GM19351 (cell line): ENCODE data around the gene REM2.
A peak's percentile ranks its signal among the peaks of the same experiment; 100 is the strongest.
"Not testable (repeated sequence)": the region's sequence is repeated elsewhere in the genome, so short reads cannot be mapped to it uniquely, and the experiment has no call there.

Experiments used
- ATAC-seq: cut with Tn5 transposase; IDR thresholded peaks from one replicate; pipeline ENCODE4 v1.9.1; 2021; ENCODE audit warnings: mild to moderate bottlenecking, moderate library complexity; ENCODE audit not compliant: unreplicated experiment

REM2 gene

DNA sequence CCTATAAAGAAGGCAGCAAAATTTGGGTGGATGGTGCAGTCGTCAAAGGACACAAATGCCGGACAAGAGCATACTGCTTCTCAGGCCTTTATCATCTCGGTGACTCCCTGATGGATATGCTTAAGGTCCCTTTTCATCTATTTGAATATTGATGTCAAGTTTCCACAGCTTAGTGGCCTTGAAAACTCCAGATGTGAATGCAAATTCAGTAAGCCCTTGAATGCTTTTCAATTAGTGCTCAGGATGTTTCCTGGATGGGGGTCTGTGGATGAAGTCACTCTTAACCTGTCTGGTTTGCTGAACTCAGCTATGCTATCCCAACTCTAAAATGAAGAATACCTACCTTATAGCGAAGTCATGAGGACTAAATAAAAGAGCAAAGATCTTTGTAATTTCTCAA is 10.7 kb downstream of the REM2 start:
- no peak for ATAC-seq

DNA sequence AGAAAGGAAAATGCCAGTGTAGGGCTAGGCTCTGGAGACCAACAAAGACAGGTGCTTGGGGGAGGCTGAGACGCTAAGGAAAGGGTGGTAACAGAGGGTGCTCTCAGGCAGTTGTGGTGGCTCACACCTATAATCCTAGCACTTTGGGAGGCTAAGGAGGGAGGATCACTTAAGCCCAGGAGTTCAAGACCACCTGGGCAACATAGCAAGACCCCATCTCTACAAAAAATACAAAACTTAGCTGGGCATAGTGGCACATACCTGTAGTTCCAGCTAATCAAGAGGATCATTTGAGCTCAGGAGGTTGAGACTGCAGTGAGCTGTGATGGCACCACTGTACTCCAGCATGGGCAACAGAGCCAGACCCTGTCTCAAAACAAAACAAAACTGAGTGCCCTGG is 12.4 kb downstream of the REM2 start:
- ATAC-seq = no peak

DNA sequence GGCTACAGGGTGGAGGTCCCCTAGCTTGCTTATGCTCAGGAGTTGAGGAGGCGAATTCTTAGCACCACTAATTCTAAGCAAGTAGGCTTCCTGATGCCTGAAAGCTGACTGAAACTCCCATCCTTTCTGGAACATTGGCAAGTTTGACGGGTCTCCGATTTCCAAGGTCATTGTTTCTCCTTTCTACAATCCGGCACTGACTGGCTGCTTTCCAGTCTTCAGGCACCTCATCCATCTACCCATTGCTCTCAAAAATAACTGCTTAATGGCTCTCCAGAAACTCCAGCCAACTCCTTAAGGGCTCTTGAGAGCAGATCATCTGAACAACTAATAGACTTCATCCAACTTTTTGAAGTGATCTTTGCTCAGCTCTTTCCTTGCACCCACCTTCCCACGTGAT is 13.3 kb downstream of the REM2 start:
- no peak for ATAC-seq

DNA sequence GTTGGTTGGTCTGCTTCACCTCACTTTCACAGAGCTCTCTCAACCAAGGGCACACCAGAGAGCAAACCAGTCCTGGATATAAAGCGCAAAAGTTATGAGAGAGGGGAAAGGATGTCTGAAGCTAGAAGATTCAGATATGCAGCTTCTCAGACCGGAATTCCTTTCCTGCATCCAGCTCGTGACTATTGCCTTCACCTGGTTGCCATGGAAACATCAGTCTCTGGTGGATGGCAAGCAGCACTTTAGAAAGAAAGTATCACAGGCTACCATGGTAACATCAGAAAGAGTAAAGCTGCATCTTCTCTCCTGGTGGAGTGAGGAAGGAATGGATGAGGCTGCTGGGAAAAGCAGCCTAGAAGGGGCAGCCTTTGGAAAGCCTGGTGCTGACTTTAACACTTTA is 13.7 kb downstream of the REM2 start:
- ATAC-seq = no peak

DNA sequence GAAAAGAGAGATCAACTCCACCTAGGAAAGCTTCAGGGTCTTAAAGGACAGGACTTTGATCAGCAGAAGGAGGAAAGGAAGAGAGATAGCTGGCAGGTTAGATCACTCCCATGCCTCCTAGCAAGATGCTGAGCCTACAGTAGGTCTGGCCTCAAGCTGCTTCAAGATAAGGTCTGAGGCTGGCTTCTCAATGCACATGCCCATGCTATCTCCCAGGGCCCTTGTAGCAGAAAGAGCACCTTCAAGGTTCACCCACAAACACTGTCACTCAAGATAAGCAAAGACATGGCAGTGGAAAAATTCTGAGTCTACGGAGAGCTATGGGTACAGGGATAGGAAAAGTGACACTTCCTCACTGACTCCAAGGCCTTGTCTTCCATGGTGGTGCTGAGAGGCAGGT is 14.3 kb downstream of the REM2 start:
- ATAC-seq = no peak

DNA sequence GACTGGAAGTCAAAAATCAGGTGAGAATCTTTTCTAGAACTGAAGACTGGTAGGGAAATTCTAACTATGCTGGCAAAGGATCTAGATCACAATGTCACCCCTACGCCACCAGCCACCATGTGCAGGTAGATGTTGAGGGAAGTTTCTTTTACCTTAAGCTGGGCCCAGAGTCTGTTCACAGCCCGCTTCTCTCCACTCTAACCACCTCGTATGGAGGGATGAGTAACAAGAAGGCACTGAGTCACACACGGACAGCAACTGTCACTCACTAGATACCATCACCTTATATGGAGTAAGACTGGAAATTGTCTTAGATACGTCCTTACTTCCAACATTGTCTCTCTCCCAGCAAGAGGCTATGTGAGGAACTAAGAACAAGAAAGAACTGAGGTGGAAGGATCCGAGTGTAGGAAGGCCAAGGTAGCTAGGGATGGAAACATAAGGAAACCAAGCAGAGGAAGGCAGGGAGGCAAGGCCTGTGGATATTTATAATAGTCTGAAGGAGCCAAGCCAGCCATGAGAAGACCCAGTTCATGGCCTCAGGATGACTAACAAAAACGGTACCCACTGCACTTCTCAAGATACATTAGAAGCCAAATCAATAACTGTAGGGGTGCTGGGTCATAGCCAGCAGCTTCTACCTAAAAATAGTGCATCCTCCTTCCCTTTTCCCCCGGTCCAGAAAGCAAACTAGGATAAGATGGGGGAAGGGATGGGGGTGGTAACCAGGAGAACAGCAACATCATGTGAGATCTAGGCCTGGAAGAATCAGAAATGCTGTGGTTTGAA is 15.5 kb downstream of the REM2 start:
- ATAC-seq = no peak

DNA sequence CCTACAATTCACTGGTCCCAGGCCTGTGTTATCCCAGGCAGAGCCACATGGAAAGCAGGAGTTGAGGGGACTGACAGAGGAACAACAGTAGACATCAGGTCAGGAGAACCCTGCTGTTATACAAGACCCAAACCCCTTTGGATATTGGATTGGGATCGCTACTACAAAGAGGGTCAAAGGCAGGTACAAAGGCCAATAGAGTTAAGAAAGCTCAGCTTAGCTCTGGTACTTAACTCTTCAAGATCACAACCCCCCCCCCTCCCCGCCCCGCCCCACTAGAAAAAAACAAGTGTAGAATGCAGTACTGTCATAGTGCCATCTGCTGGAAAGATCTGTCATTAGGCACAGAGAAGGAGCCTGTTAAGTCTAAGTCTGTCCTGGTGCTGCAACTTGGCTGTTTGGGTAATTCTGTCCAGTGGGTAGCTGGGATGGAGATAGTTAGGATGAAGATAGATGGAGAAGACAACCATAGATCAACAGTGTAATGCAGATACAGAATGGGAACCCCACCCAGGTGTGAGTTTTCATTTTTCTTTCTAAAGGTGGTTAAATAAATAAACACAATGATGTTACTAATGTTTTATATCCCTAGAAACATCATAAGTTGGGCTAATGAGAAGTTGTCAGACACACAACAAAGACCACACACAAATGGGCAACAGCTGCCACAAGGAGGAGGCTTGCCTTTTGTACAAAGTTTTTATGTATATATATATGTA is 17.2 kb downstream of the REM2 start:
- ATAC-seq = no peak

DNA sequence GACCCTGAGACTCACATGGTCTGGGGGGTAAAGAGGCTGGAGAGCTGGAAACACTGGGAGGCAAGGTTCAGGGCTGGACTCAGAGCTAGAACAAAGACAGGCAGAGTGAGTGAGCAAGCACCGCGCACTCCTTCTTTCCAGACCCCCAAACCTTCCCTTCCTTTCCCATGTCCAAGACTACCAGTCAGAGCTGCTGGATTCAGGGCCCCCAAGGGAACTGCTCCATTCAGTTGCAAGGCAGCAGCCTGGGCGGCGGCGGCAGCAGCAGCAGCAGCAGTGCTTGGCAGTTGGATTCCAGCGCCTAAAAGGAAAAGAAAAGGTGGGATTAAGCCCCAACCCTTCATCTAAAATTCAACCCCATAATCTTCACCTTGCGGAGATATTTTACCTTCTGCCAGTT is 18.8 kb downstream of the REM2 start:
- no peak for ATAC-seq

DNA sequence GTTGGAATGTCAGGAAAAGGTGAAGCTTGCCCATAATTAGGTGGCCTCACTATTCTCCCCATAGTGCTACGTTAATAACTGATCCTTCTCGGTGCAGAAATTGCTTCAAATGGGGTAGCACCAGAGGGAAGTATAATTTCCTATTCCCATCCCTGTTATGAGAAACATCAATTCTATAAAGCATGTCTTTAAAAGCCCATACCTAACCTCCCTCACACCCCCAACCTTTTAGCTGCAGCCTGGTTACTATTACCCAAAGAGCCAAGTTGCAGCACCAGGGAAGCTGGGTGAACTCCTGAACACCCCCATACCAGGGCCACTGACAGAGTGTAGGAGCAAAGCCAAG is 20.7 kb downstream of the REM2 start:
- ATAC-seq = no peak

DNA sequence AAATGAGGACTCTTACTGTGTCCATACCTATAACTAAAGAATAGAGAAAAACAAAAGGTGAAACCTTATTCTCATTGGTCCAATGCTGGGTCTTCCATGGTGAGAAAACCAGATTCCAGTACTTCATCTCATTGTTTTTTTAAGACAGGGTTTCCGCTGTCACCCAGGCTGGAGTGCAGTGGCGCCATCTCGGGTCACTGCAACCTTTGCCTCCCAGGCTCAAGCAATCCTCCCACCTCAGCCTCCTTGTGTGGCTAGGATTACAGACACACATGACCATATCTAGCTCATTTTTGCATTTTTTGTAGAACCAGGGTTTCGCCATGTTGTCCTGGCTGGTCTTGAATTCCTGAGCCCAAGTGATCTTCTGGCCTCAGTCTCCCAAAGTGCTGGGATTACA is 22.6 kb downstream of the REM2 start:
- ATAC-seq = no peak

DNA sequence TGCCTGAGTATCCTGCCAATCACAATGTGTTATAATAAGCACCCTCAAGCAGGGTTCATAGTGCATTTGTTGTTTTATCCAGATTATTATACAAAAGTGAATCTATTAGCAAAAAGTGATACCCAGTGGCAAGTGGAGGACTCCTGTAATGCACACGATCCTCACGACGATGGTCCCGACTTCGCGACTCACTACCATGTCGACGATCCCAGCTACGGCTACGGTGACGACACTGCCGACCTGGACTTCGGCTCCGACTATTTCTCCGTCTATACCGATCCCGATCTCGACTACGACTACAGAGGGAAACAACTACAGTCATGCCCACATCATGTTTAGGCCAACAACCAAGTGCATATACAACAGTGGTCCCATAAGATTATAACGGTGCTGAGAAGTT is 23.1 kb downstream of the REM2 start:
- no peak for ATAC-seq

DNA sequence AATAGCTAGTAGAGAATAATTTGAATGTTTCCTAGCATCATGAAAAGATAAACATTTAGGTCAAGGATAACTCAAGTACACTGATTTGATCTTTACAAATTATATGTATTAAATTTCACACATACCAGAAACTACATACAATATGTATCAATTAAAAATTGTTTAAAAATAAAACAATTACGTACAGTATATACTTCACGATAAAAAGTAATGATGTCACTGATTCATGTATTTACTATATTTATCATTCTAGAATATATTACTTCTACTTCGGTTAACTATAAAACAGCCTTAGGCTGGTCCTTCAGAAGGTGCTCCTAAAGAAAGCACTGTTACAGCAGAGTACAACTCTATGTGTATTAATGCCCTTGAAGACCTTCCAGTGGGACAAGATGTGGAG is 24.4 kb downstream of the REM2 start:
- no peak for ATAC-seq

DNA sequence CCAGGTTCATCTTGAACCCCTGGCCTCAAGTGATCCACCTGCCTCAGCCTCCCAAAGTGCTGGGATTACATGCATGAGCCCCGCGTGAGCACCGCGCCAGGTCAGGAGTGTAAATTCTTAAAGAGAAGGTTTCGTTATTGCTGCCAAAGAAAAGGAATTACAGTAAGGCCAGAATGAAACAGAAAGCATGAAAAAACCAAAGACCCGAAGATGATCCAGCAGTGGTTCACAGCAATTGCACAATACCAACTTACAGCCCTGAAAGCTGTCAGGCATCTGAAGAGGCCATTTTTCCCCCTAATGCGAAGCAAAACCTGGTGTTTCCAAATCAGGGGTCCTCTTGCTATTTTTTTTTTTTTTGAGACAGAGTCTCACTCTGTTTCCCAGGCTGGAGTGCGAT is 25.6 kb downstream of the REM2 start:
- no peak for ATAC-seq

DNA sequence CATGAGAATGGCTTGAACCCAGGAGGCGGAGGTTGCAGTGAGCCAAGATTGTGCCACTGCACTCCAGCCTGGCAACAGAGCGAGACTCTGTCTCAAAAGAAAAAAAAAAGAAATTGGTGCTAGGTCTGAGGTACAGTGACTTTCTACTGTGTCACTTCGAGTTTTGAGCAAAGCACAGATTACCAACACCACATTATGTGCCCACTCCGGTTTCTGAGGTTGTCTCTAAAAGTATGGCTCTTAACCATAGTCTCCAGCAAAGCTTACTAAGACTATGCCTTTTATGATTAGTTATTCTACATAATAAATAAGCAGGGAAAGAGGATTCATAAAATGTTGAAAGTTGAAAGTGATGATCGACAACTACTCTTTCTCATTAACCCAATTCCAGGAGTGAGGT is 27.9 kb downstream of the REM2 start:
- ATAC-seq = no peak

DNA sequence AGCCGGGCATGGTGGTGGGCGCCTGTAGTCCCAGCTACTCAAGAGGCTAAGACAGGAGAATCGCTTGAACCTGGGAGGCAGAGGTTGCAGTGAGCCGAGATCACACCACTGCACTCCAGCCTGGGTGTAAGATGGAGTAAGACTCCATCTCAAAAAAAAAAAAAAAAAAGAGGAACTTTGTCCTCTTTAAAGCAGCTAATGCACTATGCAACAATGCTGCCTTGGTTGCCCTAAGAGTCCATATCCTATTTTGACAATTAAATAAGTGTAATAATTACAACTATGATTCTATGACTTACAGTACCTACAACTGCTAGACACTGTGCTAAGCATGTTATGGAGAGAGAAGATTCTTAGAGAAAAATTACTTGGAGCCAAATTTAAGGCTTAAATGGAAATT is 31.8 kb downstream of the REM2 start:
- ATAC-seq = not testable (repeated sequence)

DNA sequence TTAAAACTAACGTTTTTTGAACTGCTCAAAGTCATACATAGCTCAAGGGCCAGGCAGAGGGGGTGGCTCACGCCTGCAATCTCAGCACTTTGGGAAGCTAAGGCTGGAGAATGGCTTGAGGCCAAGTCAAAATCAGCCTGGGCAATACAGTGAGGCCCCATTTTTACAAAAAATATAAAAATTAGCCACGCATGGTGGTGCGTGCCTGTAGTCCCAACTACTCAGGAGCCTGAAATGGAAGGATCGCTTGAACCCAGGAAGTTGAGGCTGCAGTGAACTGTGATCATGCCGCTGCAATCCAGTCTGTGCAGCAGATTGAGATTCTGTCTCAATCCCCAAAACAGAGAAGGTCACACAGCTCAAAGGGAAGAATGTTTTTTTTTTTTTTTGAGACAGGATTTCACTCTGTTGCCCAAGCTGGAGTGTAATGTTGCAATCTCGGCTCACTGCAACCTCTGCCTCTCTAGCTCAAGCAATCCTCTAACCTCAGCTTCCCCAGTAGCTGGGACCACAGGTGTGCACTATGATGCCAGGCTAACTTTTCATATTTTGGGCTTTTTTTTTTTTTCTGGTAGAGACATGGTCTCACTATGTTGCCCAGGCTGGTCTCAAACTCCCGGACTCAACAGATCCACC is 33.0 kb downstream of the REM2 start:
- ATAC-seq = no peak

DNA sequence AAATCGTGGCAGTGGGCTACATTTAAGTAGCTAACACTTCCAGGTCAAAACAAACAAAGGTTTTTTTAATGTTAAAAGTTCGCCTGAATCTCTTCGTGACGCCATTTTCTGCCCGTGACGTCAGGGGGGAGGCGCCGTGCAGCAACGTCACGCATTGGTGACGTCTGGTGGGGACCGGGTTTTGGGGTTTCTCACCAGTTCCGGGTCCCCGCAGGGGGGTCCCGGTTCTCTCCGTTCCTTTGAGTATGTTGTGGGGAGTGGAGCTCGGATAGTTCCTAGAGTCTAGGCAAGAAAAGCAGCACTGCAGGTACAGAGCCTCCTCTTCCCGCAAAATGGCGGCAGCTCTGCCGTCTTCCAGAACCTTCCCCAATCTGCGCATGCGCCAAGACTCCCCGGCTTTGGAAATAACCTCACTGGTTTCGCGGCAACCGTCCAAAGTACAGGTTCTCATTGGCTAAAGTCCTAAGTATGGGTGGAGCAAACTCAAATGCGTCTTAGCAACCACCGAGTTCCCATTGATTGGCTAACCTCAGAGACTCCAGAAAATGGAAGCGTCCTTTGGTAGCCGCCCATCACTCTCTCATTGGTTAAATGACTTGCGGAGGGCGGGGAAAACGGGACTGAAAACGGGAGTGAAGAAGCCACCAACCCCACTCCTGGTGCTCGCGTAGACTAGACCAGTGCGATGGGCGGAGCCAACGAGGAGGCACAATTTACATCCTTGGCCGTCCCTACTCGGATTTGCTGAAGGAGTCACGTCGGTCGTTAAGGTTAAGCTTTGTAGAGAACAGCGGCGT is 36.0 kb downstream of the REM2 start, which contains the start of gene RBM23:
TSS of gene RBM23 (minus strand) at position 346 of the 797 bp plus-strand sequence.
- peak; percentile 94 for ATAC-seq

DNA sequence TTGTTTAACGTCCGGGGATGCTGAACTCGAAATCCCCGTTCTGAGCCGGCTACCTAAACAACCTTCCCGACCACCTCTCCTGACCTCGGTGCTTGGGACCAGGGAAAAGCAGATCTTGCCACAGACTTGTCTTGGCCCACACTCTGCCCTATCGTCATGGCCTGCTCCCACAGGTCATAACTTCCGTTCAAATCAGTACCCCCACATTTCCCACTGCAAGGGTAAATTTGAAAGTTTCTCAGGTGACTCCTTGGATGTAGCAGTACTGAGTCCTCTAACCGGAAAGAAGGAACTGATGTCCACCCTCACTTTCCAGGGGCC is 36.5 kb downstream of the REM2 start:
- ATAC-seq = peak; percentile 6

DNA sequence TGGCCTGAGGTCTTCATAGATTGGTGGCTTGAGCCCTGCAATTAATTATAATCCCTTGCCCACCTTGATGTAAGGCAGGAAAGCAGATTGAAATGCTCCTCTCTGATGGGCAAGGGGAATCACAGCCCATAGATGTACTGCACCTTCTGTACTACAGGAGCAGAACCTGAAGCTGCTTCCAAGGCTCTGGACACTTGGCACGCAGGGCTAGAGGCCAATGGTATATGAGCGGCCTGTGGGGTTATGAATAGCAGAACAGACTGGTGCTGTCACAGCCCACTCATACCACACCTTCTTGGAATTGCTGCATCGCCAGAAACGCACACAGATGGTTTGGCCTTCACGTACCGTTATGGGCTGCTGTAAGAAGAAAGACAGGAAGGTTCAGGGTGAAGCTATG is 37.7 kb downstream of the REM2 start:
- no peak for ATAC-seq

DNA sequence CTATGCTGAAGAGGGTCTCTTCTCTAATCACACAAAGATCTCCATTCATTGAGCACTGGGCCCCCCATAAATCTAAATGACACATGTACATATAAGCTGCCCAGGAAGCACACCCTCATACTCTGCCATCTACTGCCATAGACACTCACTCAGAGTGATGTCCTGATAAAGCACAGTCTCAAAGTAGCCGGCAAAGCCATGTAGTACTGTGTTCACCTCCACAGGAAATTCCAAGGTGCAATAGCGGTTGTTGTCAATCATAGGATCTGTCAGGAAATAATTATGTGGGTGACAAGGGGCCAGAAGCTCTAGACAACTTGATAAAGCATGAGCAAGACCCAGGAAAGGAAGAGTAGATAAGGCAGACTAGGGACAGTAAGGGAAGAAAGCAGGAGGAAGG is 39.3 kb downstream of the REM2 start:
- ATAC-seq = no peak

DNA sequence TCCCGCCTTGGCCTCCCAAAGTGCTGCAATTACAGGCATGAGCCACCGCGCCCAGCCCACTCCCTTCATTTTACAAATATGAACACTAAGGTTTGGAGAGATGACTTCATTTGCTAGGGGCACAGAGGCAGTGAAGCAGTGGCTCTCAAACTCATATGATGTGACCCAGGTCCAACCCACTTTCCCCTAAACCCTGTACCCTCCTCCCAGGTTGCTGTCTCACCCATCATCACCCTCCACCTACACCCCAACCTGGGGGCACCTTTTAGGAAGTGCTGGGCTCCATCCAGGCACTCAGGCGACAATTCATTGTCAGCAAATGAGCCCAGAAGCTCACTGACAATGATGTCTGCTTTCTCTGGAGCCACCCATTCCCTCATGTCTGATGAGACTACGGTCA is 40.7 kb downstream of the REM2 start:
- no peak for ATAC-seq

DNA sequence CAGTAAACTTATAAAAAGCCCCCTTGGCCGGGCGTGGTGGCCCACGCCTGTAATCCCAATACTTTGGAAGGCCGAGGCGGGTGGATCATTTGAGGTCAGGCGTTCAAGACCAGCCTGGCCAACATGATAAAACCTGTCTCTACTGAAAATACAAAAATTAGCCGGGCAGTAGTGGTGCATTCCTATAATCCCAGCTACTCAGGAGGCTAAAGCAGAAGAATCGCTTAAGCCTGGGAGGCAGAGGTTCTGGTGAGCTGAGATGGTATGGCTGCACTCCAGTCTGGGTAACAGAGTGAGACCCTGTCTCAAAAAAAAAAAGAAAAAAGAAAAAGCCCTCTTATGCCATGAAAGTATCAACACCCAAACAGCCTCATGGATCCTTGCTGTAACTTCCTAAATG is 42.5 kb downstream of the REM2 start:
- ATAC-seq = no peak
